OCI-LY7 (cell line): ENCODE results near the gene DNASE1L1. TPM values are rescaled to one million over a fixed set of nuclear protein-coding genes. Genes with fewer than 3 reads are reported as not detected.

Experiments used
- BruUV-seq: library from RNA; stranded (reverse); fragments of 400-500 nt; replicated peaks from 2 replicates; lab custom pipeline; 2021; lab: Mats Ljungman, UMichigan
- CTCF ChIA-PET: fragments of 300-600 bp; sonication (Branson Sonifier 250); formaldehyde crosslinking; loops from one replicate; lab custom pipeline; 2022; ENCODE audit warnings: antibody characterized with exemption; ENCODE audit not compliant: unreplicated experiment; lab: Charles Lee
- POLR2A ChIA-PET: fragments of 300-600 bp; sonication (Branson Sonifier 250); formaldehyde crosslinking; loops from one replicate; lab custom pipeline; 2022; ENCODE audit warnings: antibody characterized with exemption; lab: Charles Lee
- DNase-seq: peaks from one replicate; pipeline ENCODE4 v3.0.0-alpha.2; 2015; ENCODE audit warnings: low spot score
- H2AFZ ChIP-seq: fragments of 200-600 bp; sonication (generic), shearing (Covaris generic); 2 replicates; pipeline ENCODE4 v1.6.1; 2014; ENCODE audit warnings: mild to moderate bottlenecking, antibody characterized with exemption, low read length, moderate library complexity
- H3K27ac ChIP-seq: fragments of 200-600 bp; sonication (generic); 2 replicates; pipeline ENCODE4 v1.5.1; 2014; ENCODE audit warnings: mixed run types, low read depth, mild to moderate bottlenecking, moderate library complexity, low read length, inconsistent platforms; ENCODE audit not compliant: poor library complexity, severe bottlenecking
- H3K36me3 ChIP-seq: fragments of 200-600 bp; sonication (generic); 2 replicates; pipeline ENCODE4 v1.6.1; 2014; ENCODE audit warnings: mild to moderate bottlenecking, antibody characterized with exemption, low read length, moderate library complexity, mixed read lengths; ENCODE audit not compliant: insufficient read depth
- H3K4me1 ChIP-seq: fragments of 200-600 bp; sonication (generic); 2 replicates; pipeline ENCODE4 v1.5.1; 2014; ENCODE audit warnings: mild to moderate bottlenecking, low read length; ENCODE audit not compliant: insufficient read depth, poor library complexity, severe bottlenecking
- H3K4me2 ChIP-seq: fragments of 200-600 bp; sonication (generic); 2 replicates; pipeline ENCODE4 v1.6.1; 2014; ENCODE audit warnings: mild to moderate bottlenecking, low read length
- H3K4me3 ChIP-seq: fragments of 200-600 bp; sonication (generic); 2 replicates; pipeline ENCODE4 v1.5.1; 2014; ENCODE audit warnings: mild to moderate bottlenecking, low read depth, low read length; ENCODE audit not compliant: poor library complexity, severe bottlenecking
- H3K79me2 ChIP-seq: fragments of 200-600 bp; sonication (generic); 2 replicates; pipeline ENCODE4 v1.6.1; 2016; ENCODE audit warnings: low read depth, mild to moderate bottlenecking, low read length, moderate library complexity, mixed read lengths; ENCODE audit not compliant: insufficient read depth
- H3K9me2 ChIP-seq: fragments of 200-600 bp; sonication (generic); 2 replicates; pipeline ENCODE4 v1.6.1; 2016; ENCODE audit warnings: mild to moderate bottlenecking, low read length, mixed read lengths; ENCODE audit not compliant: insufficient read depth
- H3K9me3 ChIP-seq: fragments of 200-600 bp; sonication (generic); 2 replicates; pipeline ENCODE4 v1.6.1; 2014; ENCODE audit warnings: mild to moderate bottlenecking, mixed run types, low read length, mixed read lengths
- H4K20me1 ChIP-seq: fragments of 200-600 bp; sonication (generic); 2 replicates; pipeline ENCODE4 v1.6.1; 2014; ENCODE audit warnings: mild to moderate bottlenecking, antibody characterized with exemption, low read length, moderate library complexity, mixed read lengths; ENCODE audit not compliant: insufficient read depth
- CTCF ChIP-seq: fragments of 200-600 bp; sonication (generic); conservative IDR thresholded peaks from 2 replicates; pipeline ENCODE4 v1.5.1; 2014; ENCODE audit warnings: mild to moderate bottlenecking, antibody characterized with exemption, low read length, moderate library complexity, mixed read lengths
- EZH2phosphoT487 ChIP-seq: fragments of 200-600 bp; sonication (generic); IDR thresholded peaks from 2 replicates; pipeline ENCODE4 v1.6.1; 2018; ENCODE audit warnings: low read depth, borderline replicate concordance, mild to moderate bottlenecking, mixed run types, antibody characterized with exemption, low read length, moderate library complexity, mixed read lengths
- intact Hi-C: fragments of 100-400 bp; cut with micrococcal nuclease; formaldehyde crosslinking; loops from one replicate; pipeline ENCODE4 v1.10.0; 2022; ENCODE audit not compliant: unreplicated experiment
- total RNA-seq, 2 experiments: library from RNA; depleted of rRNA in 1 of 2; stranded (reverse); fragments of >200 nt in 1 of 2; shearing (Covaris generic) in 1 of 2; gene quantifications; 2 replicates each; pipeline ENCODE4 v1.2.3, GENCODE V29; 2014 to 2022

DNASE1L1 gene
- total RNA-seq, 2 experiments from 2014 or later: 23.1 to 30.1 TPM

GRCh38 chrX:154357205-154357604 is 51.8 kb downstream of the DNASE1L1 start:
- BruUV-seq: no TSS peak
- intact Hi-C loops: no loop called here
- Histone ChIP-seq H3K4me1 (no peaks in the 10 kb centered on the region), H3K4me3 (no peak overlapping the region), H3K79me2 (no peaks in the 10 kb centered on the region), H2AFZ (no peak overlapping the region), H3K27ac (no peak overlapping the region), H4K20me1 (no peaks in the 10 kb centered on the region), H3K4me2 (no peak overlapping the region), H3K9me2 (no peaks in the 10 kb centered on the region), H3K9me3 (no peaks in the 10 kb centered on the region), H3K36me3 (peaks cover 57% of the 10 kb centered on the region)
- DNase-seq: no peak
- TF ChIP-seq CTCF (no peak), EZH2phosphoT487 (no peak)
- ChIA-PET CTCF (no interaction called here), POLR2A (no interaction called here)

- Histone ChIP-seq H3K4me1 (no peaks in the 10 kb centered on the region), H3K36me3 (peaks cover 51% of the 10 kb centered on the region), H3K4me2 (no peak overlapping the region), H3K9me2 (no peaks in the 10 kb centered on the region), H3K4me3 (no peak overlapping the region), H2AFZ (no peak overlapping the region), H4K20me1 (no peaks in the 10 kb centered on the region), H3K79me2 (no peaks in the 10 kb centered on the region), H3K27ac (no peak overlapping the region), H3K9me3 (no peaks in the 10 kb centered on the region)
- TF ChIP-seq CTCF (no peak), EZH2phosphoT487 (no peak)
- BruUV-seq: no TSS peak
- DNase-seq: no peak
- POLR2A ChIA-PET: interaction anchor here (0.6 kb wide), 1 partner anchor 9 kb away, joined by 3 read pairs; no protein-coding TSS in a partner anchor
- intact Hi-C loops: no loop called here
- CTCF ChIA-PET: no interaction called here
Measured at GRCh38 chrX:154356596-154356995, 52.5 kb downstream of the DNASE1L1 start.

- POLR2A ChIA-PET: no interaction called here
- no peak overlapping the region for H2AFZ ChIP-seq
- H3K4me1 ChIP-seq: no peaks in the 10 kb centered on the region
- H3K4me3 ChIP-seq: no peak overlapping the region
- no peak overlapping the region for H3K27ac ChIP-seq
- DNase-seq: no peak
- H3K36me3 ChIP-seq: peaks cover 47% of the 10 kb centered on the region
- no peaks in the 10 kb centered on the region for H3K9me2 ChIP-seq
- no TSS peak for BruUV-seq
- CTCF ChIA-PET: no interaction called here
- H3K9me3 ChIP-seq: no peaks in the 10 kb centered on the region
- H4K20me1 ChIP-seq: no peaks in the 10 kb centered on the region
- intact Hi-C loops: no loop called here
- H3K4me2 ChIP-seq: no peak overlapping the region
- TF ChIP-seq EZH2phosphoT487 (no peak), CTCF (no peak)
- no peaks in the 10 kb centered on the region for H3K79me2 ChIP-seq
Measured at GRCh38 chrX:154355776-154356140, 53.3 kb downstream of the DNASE1L1 start.
